Measurements from ENCODE around the gene BMP6.

GRCh38 chr6:7868926-7869325 is 143.0 kb downstream of the BMP6 start:
- TF ChIP-seq POLR2A (IDR thresholded peaks at IDR 0.05) (no peak), CTCF (IDR thresholded peaks at IDR 0.05) (no peak), POLR2AphosphoS5 (IDR thresholded peaks at IDR 0.05) (no peak), EP300 (IDR thresholded peaks at IDR 0.05) (no peak)

Measured in sigmoid colon (tissue), 4 donors.